Hematopoietic multipotent progenitor cell treated with erythropoietin and hydrocortisone succinate and interleukin-3 and kit ligand, for 17 days (in vitro differentiated cells): Measurements from ENCODE around the gene ZNF500.
"Not testable (repeated sequence)": the region's sequence is repeated elsewhere in the genome, so short reads cannot be mapped to it uniquely, and the experiment has no call there.

ENCODE experiments used
- DNase-seq: peaks from one replicate; pipeline ENCODE4 v3.0.0-alpha.2; 2015; ENCODE audit warnings: low spot score

ZNF500 gene

GRCh38 chr16:4796982-4797804 lies 30.2 kb upstream of the ZNF500 start:
- DNase-seq, result no peak

- DNase-seq, result no peak
These were observed 29.0 kb upstream of the ZNF500 start for GRCh38 chr16:4795828-4796572.

DNA sequence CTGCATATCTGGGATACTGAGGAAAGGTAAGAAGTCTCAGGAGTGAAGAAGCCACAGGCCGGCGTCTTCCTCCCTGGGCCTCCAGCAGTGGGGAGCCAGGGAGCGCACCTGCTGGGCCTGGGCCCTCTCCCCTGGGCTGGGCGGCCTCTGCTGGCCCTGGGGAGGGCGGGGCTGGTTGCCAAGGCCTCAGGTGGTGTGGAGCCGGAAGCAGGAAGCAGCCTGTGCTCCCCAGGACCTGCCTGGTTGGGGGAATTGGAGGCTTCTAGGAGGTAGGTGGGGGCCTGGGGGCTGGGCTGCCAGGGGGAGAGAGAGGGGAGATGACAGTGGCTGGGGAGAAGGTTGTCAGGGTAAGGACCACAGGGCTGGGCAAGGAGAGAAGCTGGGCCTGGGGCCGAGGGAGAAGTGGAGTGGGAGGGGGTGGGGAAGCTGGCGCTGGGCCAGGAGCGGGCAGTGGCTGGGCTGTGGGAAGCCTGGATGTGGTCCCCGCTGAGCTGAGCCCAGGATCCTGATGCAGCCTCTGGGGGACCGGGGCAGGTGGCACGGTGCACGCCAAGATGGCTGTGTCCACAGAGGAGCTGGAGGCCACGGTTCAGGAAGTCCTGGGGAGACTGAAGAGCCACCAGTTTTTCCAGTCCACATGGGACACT lies 28.3 kb upstream of the ZNF500 start, which contains the start of gene SMIM22:
Gene SMIM22, plus strand, starts transcription at position 189 of the 647 bp plus-strand sequence. Its CDS starts 366 bp downstream, at position 555.
- DNase-seq, result no peak

DNA sequence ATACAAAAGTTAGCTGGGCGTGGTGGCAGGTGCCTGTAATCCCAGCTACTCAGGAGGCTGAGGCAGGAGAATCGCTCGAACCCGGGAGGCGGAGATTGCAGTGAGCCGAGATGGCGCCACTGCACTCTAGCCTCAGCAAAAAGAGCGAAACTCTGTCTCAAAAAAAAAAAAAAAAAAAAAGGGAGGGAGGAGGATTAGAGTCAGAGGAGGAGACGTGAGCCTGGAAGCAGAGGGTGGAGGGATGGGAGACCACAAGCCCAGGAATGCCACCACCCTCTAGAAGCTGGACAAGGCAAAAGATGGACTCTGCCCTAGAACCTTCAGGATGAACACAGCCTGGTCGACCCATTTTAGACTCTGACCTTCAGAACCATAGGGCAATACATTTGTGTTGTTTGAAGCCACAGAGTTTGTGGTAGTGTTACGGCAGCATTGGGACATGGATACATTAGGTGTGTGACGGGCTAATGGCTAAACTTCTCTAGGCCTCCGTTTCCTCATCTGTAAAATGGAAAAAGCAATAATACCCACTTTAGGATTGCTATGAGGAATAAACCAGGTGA lies 26.1 kb upstream of the ZNF500 start:
- no peak for DNase-seq

GRCh38 chr16:4790871-4791270 lies 23.9 kb upstream of the ZNF500 start:
- no peak for DNase-seq

- no peak for DNase-seq
These were observed 23.3 kb upstream of the ZNF500 start for GRCh38 chr16:4790261-4790660.

- DNase-seq, result no peak
These were observed 21.9 kb upstream of the ZNF500 start for GRCh38 chr16:4788910-4789309.

DNA sequence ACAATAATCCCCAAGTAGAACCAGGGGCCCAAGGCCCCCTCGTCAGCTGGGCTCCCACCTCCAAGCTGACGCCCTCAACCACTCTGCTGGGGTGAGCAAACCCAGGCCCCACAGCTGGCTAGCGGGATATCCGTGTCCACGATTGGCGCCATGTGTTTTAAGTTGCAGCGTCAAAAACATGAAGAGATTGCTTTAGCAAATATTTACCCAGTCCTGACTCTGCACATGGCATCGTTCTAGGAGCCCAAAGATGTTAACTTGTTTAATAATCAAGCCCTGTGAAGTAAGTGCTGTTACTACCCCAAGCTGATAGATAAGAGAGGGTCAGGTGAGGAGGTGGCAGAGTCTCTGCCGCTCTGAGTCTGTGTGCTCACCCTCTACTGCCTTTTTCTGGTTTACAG lies 21.5 kb upstream of the ZNF500 start:
- no peak for DNase-seq

DNA sequence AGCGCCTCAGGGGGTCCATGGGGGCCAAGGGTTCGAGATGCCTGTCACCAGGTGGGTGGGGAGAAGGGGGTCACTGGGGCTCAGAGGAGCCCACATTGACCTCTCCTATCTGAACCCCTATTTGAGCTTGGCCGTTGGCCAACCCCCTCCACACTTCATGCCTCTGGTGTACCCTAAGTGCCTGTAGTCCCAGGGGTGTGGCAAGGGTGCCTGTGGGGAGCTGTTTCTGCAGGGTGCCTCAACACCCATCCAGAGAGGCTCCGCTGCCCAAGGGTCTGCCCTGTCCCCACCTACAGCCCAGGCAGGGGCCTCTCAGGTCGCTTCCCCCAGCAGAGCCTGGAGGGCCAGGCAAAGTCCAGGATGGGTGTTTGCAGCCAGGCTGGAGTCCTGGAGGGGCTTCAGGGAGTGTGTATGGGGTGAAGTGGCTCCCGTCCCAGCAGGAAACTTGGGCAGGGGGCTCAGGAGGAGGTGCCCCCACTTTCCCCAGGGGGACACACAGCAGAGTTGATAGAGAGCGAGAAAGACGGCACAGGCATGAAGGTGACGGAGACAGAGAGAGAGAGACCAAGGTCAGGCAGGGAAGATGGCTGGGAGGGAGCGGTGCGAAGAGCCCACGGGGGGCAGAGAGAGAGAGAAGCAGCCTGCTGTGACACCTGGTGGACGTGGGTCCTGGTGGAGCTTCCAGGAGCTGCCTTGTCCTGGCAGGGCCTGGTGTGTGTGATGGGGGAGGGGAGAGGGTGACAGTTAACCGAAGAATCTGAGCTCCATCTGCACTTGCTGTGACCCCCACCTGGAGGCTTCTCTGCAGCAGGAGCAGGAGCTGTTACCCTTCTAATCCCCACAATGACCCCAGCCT lies 20.9 kb upstream of the ZNF500 start, which contains the start of gene SEPTIN12:
Gene SEPTIN12, minus strand, starts transcription at position 719 of the 856 bp plus-strand sequence. Its CDS starts 700 bp downstream, at position 19.
- DNase-seq, result no peak

- no peak for DNase-seq
These were observed 20.1 kb upstream of the ZNF500 start for GRCh38 chr16:4787068-4787467.

DNA sequence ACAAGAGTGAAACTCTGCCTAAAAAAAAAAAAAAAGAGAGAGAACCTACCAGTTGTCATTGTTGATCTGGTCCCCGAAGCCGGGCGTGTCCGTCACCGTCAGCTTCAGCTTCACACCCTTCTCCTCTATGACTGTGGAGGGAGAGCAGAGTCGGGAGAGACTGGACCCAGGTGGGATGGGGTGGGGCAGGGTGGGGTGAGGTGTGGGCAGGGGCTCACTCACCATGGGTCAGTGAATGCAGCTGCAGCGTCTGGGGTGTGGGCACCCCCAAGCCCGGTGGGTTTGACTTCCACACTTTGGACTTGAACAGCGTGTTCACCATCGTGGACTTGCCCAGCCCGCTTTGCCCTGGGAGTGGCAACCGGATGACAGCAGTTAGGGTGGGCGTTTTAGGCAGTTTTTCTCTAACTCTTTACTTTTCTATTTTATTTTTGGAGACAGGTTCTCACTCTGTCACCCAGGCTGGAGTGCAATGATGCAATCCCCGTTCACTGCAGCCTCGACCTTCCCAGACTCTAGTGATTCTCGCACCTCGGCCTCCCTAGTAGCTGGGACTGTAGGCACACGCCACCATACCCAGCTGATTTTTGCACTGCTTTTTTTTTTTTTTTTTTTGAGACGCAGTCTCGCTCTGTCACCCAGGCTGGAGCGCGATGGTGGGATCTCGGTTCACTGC lies 18.9 kb upstream of the ZNF500 start:
- DNase-seq, result no peak

DNA sequence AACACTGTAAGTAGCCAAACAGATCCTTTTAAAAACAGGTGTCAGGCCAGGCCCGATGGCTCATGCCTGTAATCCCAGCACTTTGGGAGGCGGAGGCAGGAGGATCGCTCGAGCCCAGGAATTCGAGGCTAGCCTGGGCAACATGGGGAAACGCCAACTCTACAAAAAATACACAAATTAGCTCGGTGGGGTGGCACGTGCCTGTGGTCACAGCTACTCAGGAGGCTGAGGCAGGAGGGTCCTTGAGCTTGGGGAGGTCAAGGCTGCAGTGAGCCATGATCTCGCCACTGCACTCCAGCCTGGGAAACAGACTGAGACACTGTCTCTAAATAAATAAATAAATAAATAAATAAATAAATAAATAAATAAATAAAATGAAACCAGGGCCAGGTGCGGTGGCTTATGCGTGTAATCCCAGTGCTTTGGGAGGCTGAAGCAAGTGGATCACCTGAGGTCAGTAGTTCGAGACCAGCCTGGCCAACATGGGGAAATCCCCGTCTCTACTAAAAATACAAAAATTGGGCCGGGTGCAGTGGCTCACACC lies 17.6 kb upstream of the ZNF500 start:
- not testable (repeated sequence) for DNase-seq

- no peak for DNase-seq
These were observed 17.0 kb upstream of the ZNF500 start for GRCh38 chr16:4783951-4784336.

- DNase-seq, result no peak
These were observed 16.4 kb upstream of the ZNF500 start for GRCh38 chr16:4783251-4783950.

DNA sequence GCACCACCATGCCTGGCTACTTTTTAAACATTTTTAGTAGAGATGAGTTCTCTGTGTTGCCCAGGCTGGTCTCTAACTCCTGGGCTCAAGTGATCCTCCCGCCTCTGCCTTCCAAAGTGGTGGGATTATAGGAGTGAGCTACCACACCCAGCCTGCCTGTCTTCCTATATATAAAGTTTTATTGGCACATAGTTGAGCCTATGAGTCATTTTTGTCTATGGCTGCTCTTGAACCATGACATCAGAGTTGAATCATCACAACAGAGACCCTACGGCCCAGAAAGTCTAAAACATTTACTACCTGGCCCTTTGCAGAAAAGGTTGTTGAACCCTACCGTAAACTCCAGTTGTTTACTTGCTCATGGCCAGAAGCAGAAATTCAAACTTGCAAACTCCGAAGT lies 13.3 kb upstream of the ZNF500 start:
- DNase-seq, result no peak

DNA sequence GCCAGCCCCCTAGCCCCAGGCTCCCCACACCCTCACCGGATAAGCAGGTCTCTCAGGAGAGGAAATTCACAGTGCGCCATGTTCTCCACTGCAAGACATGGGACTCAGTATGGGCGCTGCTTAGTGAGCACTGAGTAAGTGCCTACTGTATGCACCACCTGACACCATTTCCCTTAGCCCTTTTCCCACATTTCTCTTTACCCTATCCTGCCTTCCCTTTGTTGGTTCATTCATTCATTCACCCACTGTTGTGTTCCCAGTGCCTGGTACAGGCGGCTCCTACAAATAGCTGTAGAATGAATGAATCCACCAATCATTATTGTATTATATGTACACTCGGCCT lies 11.1 kb upstream of the ZNF500 start:
- DNase-seq, result no peak

GRCh38 chr16:4777339-4778049 lies 10.5 kb upstream of the ZNF500 start:
- DNase-seq, result no peak

- no peak for DNase-seq
These were observed 9.3 kb upstream of the ZNF500 start for GRCh38 chr16:4776141-4776705.

GRCh38 chr16:4775005-4775404 lies 8.0 kb upstream of the ZNF500 start:
- no peak for DNase-seq
